ENCODE results near the gene CITED4. TPM values are rescaled to one million over a fixed set of nuclear protein-coding genes. Genes with fewer than 3 reads are reported as not detected.

Gene CITED4
- total RNA-seq, 1 donor from 2014 or later = 14.2 TPM

DNA sequence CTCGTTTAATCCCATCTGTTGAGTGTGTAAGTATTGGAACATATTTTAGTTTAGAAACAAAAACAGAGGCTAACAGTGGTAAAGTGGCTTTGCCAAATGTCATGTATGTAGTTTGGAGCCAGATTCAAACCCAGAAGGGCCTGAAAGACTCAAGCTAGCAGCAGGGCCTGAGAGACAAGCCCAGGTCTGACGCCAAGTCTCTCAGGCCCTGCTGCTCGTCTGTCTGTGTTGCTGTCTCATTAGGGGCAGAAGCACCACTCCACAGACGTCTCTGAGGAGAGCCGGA, 8.3 kb downstream of the CITED4 start:
- Mint-ChIP-seq H3K9me3 (no peaks in the 10 kb centered on the region), H3K4me3 (no peak overlapping the region), H3K4me1 (no peaks in the 10 kb centered on the region), H3K27me3 (ENCODE audit: low read depth) (peaks cover 13% of the 10 kb centered on the region), H3K36me3 (no peaks in the 10 kb centered on the region), H3K27ac (no peak overlapping the region)
- TF ChIP-seq, protein P1, sequence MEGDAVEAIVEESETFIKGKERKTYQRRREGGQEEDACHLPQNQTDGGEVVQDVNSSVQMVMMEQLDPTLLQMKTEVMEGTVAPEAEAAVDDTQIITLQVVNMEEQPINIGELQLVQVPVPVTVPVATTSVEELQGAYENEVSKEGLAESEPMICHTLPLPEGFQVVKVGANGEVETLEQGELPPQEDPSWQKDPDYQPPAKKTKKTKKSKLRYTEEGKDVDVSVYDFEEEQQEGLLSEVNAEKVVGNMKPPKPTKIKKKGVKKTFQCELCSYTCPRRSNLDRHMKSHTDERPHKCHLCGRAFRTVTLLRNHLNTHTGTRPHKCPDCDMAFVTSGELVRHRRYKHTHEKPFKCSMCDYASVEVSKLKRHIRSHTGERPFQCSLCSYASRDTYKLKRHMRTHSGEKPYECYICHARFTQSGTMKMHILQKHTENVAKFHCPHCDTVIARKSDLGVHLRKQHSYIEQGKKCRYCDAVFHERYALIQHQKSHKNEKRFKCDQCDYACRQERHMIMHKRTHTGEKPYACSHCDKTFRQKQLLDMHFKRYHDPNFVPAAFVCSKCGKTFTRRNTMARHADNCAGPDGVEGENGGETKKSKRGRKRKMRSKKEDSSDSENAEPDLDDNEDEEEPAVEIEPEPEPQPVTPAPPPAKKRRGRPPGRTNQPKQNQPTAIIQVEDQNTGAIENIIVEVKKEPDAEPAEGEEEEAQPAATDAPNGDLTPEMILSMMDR (IDR thresholded peaks at IDR 0.05; ENCODE audit: unreplicated experiment) = no peak
- DNase-seq (ENCODE audit: low spot score in 2 of 2, unreplicated experiment in 2 of 2) = no peak

DNA sequence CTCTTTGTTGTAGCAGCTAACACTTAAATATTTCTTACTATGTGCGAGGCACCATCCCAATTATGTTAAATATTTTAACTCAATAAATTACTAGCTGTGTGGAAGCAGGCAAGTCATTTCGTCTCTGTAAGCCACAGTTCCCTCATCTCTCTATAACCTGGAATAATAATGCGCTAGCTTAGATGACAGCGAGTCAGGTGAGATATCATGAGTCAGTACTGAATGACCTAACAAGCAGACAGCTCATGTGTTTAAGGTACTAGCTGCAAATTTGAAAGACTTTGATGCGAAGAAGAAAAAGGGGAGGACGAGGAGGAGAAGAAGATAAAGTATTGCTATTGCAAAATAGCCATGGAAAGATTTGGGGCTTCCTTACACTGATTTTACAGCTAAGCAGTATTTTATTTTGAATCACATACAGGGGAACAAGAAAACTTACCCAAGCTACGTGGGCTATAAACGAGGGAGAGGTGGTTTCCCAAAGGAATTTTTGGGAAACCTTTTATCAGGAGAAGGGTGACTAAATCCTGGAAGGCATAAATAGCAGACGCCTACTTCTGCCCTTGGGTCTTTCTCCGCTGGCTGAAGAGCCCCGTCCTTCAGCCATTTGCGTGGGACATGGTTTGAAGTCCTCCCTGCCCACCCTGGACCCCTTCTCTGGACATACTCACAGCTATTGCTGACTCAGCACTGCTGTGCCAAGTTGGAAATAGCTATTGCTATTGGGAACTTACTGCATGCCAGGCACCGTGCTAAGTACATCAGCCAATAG, 8.9 kb downstream of the CITED4 start:
- no peaks in the 10 kb centered on the region for H3K36me3 Mint-ChIP-seq
- H3K27me3 Mint-ChIP-seq (ENCODE audit: low read depth) = peaks cover 8% of the 10 kb centered on the region

DNA sequence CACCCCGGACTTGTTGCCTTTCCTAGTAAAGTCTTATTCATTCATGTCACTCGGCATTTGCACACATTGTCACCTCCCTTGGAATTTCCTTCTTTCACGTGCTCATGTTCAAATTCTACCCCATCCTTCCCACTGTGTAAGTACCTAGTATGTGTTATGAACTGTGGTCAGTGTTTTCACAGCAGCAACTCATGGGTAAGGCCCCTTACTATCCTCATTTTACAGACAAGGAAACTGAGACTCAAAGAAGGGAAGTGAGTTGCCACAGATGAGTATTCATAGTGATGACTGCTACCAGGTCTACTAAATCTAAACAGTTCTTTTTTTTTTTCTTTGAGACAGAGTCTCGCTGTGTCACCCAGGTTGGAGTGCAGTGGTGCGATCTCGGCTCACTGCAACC, 10.5 kb downstream of the CITED4 start:
- TF ChIP-seq, protein P1 (IDR thresholded peaks at IDR 0.05; ENCODE audit: unreplicated experiment) = no peak
- Mint-ChIP-seq H3K27ac (no peak overlapping the region), H3K36me3 (no peaks in the 10 kb centered on the region), H3K4me1 (peaks cover 5% of the 10 kb centered on the region), H3K4me3 (no peak overlapping the region), H3K9me3 (no peaks in the 10 kb centered on the region), H3K27me3 (ENCODE audit: low read depth) (peaks cover 5% of the 10 kb centered on the region)
- no peak for DNase-seq (ENCODE audit: low spot score in 2 of 2, unreplicated experiment in 2 of 2)

More for the DNA sequence above, 8.9 kb downstream of the CITED4 start:
- no peak overlapping the region for H3K27ac Mint-ChIP-seq
- H3K9me3 Mint-ChIP-seq = no peaks in the 10 kb centered on the region
- H3K4me3 Mint-ChIP-seq = no peak overlapping the region
- no peak for DNase-seq (ENCODE audit: low spot score in 2 of 2, unreplicated experiment in 2 of 2)
- H3K4me1 Mint-ChIP-seq = no peaks in the 10 kb centered on the region
- TF ChIP-seq, protein P1 (IDR thresholded peaks at IDR 0.05; ENCODE audit: unreplicated experiment) = no peak

DNA sequence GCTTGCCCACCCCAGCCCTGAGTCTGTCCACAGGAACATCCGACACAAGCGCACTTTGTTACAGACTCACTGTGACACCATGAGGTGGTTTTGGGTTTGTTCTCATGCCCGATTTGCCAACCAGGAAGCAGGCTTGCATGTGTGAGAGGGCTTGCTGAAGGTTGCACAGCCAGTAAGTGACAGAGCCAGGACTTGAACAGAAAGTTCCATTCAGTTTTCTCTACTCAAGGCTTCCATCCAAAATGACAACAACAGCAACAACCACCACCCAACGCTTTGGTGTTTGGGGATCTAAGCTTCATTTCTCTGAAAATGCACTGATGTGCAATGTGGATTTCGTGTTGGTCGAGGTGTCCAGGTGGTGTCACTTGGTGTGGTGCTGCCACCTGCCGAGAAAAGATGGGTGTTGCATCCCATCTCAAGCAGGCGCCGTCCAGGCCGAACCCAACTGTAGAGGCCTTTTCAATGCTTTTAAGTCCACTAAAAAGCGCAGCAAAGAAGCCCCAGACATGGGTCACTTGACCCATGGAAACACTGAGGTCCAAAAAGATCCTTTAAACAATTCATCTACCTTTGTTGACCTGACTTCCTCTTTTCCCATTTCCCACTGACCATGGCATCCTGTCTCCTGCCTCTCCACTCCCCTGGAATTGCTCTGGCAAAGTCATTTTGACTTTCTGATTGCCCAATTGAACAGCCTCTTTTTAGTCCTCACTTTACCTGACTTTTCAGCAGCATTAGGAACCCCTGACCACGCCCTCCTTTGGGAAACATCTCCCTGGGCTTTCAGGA, 12.2 kb downstream of the CITED4 start:
- Mint-ChIP-seq H3K4me3 (no peak overlapping the region), H3K4me1 (peaks cover 5% of the 10 kb centered on the region), H3K9me3 (no peaks in the 10 kb centered on the region), H3K27me3 (ENCODE audit: low read depth) (peaks cover 2% of the 10 kb centered on the region), H3K36me3 (no peaks in the 10 kb centered on the region), H3K27ac (no peak overlapping the region)
- TF ChIP-seq, protein P1 (IDR thresholded peaks at IDR 0.05; ENCODE audit: unreplicated experiment) = peak; percentile 90
- DNase-seq (ENCODE audit: low spot score in 2 of 2, unreplicated experiment in 2 of 2) = peak; percentile 53 to 78

DNA sequence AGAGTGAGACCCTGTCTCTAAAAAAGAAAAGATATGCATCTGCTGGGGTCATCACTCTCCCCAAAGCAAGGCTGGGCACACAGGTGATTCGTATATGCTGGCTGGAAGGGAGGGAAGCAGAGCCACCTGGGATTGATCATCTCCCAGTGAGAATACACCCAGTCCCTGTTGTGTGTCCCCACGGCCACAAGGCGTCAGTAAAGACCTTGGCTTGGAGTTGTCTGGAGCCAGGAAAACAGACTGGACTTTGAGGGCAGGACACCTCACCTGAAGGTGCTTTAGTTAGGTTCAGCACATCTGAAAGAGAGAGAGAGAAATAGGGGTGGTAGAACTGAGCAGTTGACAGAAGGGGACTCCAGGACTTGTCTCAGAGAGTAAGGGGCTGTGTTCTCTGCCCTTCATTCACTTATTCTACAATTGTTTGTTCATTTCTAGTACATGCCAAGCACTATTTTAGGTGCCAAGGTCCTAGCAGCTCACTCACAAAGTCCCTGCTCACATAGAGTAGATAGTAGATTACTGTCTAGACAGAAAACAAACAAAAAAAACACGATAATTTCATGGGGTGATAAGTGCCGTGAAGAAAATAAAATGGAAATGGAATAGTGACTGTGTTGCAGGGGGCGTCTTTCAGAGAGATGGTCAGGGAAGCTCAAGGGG, 13.5 kb downstream of the CITED4 start:
- Mint-ChIP-seq H3K4me1 (peaks cover 5% of the 10 kb centered on the region), H3K9me3 (no peaks in the 10 kb centered on the region), H3K4me3 (no peak overlapping the region), H3K27me3 (ENCODE audit: low read depth) (peaks cover 2% of the 10 kb centered on the region), H3K27ac (no peak overlapping the region), H3K36me3 (no peaks in the 10 kb centered on the region)
- TF ChIP-seq, protein P1 (IDR thresholded peaks at IDR 0.05; ENCODE audit: unreplicated experiment) = peak; percentile 68
- DNase-seq (ENCODE audit: low spot score in 2 of 2, unreplicated experiment in 2 of 2) = peak in 1 of 2 experiments; percentile 66

Measured in mesothelial cell of epicardium (in vitro differentiated cells).